RWPE2 (cell line): ENCODE results near the gene PIK3C2B.

Source experiments
- ATAC-seq: fragments of 200-7000 bp; cut with Tn5 transposase; 3 replicates; pipeline ENCODE4 v1.9.1; 2021; ENCODE audit warnings: low read depth
- DNase-seq: peaks from one replicate; pipeline ENCODE4 v3.0.0-alpha.2; 2020; ENCODE audit warnings: low spot score
- H3K27ac ChIP-seq: fragments of 450-650 bp; 2 replicates; pipeline ENCODE4 v1.5.1; 2017; ENCODE audit warnings: mild to moderate bottlenecking; ENCODE audit not compliant: poor library complexity, severe bottlenecking
- H3K27me3 ChIP-seq: fragments of 250-450 bp; sonication (Bioruptor Pico); 2 replicates; pipeline ENCODE4 v1.5.1; 2021; ENCODE audit warnings: mild to moderate bottlenecking, moderate library complexity; ENCODE audit not compliant: insufficient read depth, poor library complexity, severe bottlenecking
- H3K36me3 ChIP-seq: fragments of 250-450 bp; sonication (Bioruptor Pico); 2 replicates; pipeline ENCODE4 v1.5.1; 2020; ENCODE audit warnings: low read depth, mild to moderate bottlenecking, moderate library complexity
- H3K4me1 ChIP-seq: fragments of 250-450 bp; sonication (Bioruptor Pico); 2 replicates; pipeline ENCODE4 v1.5.1; 2021; ENCODE audit warnings: mild to moderate bottlenecking, moderate library complexity; ENCODE audit not compliant: insufficient read depth, poor library complexity, severe bottlenecking
- H3K4me3 ChIP-seq: fragments of 250-450 bp; sonication (Bioruptor Pico); 2 replicates; pipeline ENCODE4 v1.5.1; 2021; ENCODE audit warnings: mild to moderate bottlenecking, moderate library complexity; ENCODE audit not compliant: severe bottlenecking
- H3K9me3 ChIP-seq: fragments of 250-450 bp; sonication (Bioruptor Pico); 2 replicates; pipeline ENCODE4 v1.5.1; 2021; ENCODE audit warnings: mild to moderate bottlenecking, moderate library complexity; ENCODE audit not compliant: severe bottlenecking
- CTCF ChIP-seq: fragments of 450-650 bp; IDR thresholded peaks from one replicate; pipeline ENCODE4 v1.5.1; 2017; ENCODE audit warnings: mild to moderate bottlenecking, moderate library complexity; ENCODE audit not compliant: poor library complexity, severe bottlenecking

Gene PIK3C2B

GRCh38 chr1:204506201-204506968 lies 11.8 kb upstream of the PIK3C2B start:
- Histone ChIP-seq H3K9me3 (no peaks in the 10 kb centered on the region), H3K4me3 (peak overlapping the region; percentile 40), H3K27ac (peak overlapping the region; percentile 49), H3K27me3 (no peaks in the 10 kb centered on the region), H3K36me3 (no peaks in the 10 kb centered on the region), H3K4me1 (no peaks in the 10 kb centered on the region)
- DNase-seq (no peak), ATAC-seq (peak; percentile 81)
- no peak for TF ChIP-seq CTCF

- Histone ChIP-seq H3K36me3 (no peaks in the 10 kb centered on the region), H3K9me3 (no peaks in the 10 kb centered on the region), H3K27me3 (no peaks in the 10 kb centered on the region), H3K4me3 (peak overlapping the region; percentile 40), H3K27ac (peak overlapping the region; percentile 49), H3K4me1 (no peaks in the 10 kb centered on the region)
- no peak for DNase-seq
- no peak for TF ChIP-seq CTCF
- no peak for ATAC-seq
These were observed 11.1 kb upstream of the PIK3C2B start for GRCh38 chr1:204505674-204506200.

GRCh38 chr1:204503913-204504519 lies 9.4 kb upstream of the PIK3C2B start:
- Histone ChIP-seq H3K27me3 (no peaks in the 10 kb centered on the region), H3K9me3 (no peaks in the 10 kb centered on the region), H3K36me3 (no peaks in the 10 kb centered on the region), H3K4me1 (no peaks in the 10 kb centered on the region), H3K4me3 (no peak overlapping the region), H3K27ac (no peak overlapping the region)
- no peak for TF ChIP-seq CTCF
- DNase-seq (no peak), ATAC-seq (no peak)

- no peaks in the 10 kb centered on the region for H3K27me3 ChIP-seq
- ATAC-seq, result 0 out of 3 replicates have a peak, but pooled peaks have one; percentile 13
- DNase-seq, result no peak
These were observed 8.7 kb upstream of the PIK3C2B start for GRCh38 chr1:204503122-204503912.

More at GRCh38 chr1:204503122-204503912, 8.7 kb upstream of the PIK3C2B start:
- Histone ChIP-seq H3K4me1 (no peaks in the 10 kb centered on the region), H3K36me3 (no peaks in the 10 kb centered on the region), H3K4me3 (no peak overlapping the region), H3K9me3 (no peaks in the 10 kb centered on the region), H3K27ac (no peak overlapping the region)
- peak; percentile 85 for TF ChIP-seq CTCF
